ENCODE data around the gene ABCA3.

Gene ABCA3

GRCh38 chr16:2256531-2257140 lies 83.9 kb downstream of the ABCA3 start:
- Histone ChIP-seq H3K4me3 (ENCODE audit: low read depth, low read length) (no peak overlapping the region), H3K9me3 (ENCODE audit: control insufficient read depth, insufficient read depth, low read length) (no peaks in the 10 kb centered on the region), H3K4me1 (ENCODE audit: control insufficient read depth, insufficient read depth, low read length) (peaks cover 8% of the 10 kb centered on the region), H3K36me3 (ENCODE audit: control insufficient read depth, insufficient read depth, low read length) (peaks cover 74% of the 10 kb centered on the region), H3K9ac (ENCODE audit: low read depth, low read length) (no peak overlapping the region), H3K27me3 (ENCODE audit: control insufficient read depth, insufficient read depth, low read length) (no peaks in the 10 kb centered on the region)

DNA sequence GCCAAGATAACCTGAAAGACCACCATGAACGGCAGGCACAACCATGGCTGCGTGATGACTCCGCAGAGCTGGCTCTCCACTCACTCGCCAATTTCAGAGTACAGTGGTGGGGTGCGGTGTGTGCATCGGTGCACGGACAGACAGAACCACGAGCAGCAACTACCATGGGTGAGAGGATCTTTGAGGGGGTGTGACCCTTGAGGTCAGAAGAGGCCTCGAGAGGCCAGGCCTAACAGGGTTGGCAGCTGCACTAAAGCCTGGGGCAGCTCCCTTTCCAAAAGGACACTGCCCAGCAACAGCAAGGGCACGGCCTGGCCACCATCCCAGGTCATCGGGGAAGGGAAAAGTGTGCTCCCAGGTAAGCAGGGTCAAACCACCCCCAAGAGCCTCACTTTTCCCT lies 87.2 kb downstream of the ABCA3 start:
- H3K4me3 ChIP-seq (ENCODE audit: low read depth, low read length), result no peak overlapping the region
- peaks cover 53% of the 10 kb centered on the region for H3K36me3 ChIP-seq (ENCODE audit: control insufficient read depth, insufficient read depth, low read length)
- peaks cover 8% of the 10 kb centered on the region for H3K4me1 ChIP-seq (ENCODE audit: control insufficient read depth, insufficient read depth, low read length)

GRCh38 chr16:2252806-2253148 lies 87.8 kb downstream of the ABCA3 start:
- Histone ChIP-seq H3K4me3 (ENCODE audit: low read depth, low read length) (no peak overlapping the region), H3K36me3 (ENCODE audit: control insufficient read depth, insufficient read depth, low read length) (peaks cover 49% of the 10 kb centered on the region)

More for the DNA sequence above, 87.2 kb downstream of the ABCA3 start:
- no peaks in the 10 kb centered on the region for H3K27me3 ChIP-seq (ENCODE audit: control insufficient read depth, insufficient read depth, low read length)
- no peaks in the 10 kb centered on the region for H3K9me3 ChIP-seq (ENCODE audit: control insufficient read depth, insufficient read depth, low read length)
- H3K9ac ChIP-seq (ENCODE audit: low read depth, low read length), result no peak overlapping the region

DNA sequence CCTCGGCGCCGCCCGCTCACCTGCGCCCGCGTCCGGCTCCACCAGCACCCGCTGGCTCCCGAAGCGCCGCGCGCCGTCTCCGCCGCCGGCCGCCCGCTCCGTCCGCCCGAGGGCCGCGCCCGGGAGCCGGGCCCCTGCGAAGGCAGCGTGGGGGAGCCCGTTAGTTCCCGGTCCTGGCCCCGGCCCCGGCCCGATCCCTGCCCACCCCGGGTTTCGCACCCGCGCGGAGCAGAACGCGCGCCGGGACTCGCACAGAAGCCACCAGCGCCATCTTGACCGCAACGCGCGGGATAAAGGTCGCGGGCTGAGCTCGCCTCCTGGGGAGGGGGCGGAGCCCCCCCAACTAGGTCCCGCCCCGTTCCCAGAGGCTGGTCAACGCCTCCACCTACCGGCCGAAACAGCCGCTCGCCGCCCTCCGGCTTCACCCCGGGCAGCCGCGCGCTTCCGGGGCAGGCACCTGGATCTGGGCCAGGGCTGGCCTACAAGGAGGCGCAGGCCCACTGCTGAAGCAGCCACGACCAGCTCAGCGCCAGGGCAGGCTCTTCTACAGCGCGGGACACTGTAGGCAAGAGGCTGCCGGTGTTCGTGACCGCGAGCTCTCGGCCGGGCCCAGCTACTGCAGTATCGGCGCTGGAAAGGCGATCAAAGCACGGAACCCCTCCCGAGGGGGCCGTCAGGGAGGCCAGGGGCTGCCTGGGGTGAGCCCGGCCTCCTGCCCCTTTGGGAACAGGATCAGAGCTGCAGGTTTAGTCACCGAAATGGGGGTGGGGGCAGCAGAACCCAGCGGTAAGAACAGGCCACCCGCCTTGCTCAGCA lies 89.0 kb downstream of the ABCA3 start, which contains the start of gene ECI1:
Gene ECI1 (minus strand): TSS at position 292 of the 816 bp plus-strand sequence. CDS start 21 bp downstream, at position 271.
- Histone ChIP-seq H3K9me3 (ENCODE audit: control insufficient read depth, insufficient read depth, low read length) (no peaks in the 10 kb centered on the region), H3K27me3 (ENCODE audit: control insufficient read depth, insufficient read depth, low read length) (no peaks in the 10 kb centered on the region), H3K4me1 (ENCODE audit: control insufficient read depth, insufficient read depth, low read length) (peaks cover 8% of the 10 kb centered on the region), H3K4me3 (ENCODE audit: low read depth, low read length) (peak within 1 kb of the TSS; percentile 77), H3K9ac (ENCODE audit: low read depth, low read length) (peak within 1 kb of the TSS; percentile 83), H3K36me3 (ENCODE audit: control insufficient read depth, insufficient read depth, low read length) (peaks cover 40% of the 10 kb centered on the region)

More at GRCh38 chr16:2252806-2253148, 87.8 kb downstream of the ABCA3 start:
- no peak overlapping the region for H3K9ac ChIP-seq (ENCODE audit: low read depth, low read length)
- no peaks in the 10 kb centered on the region for H3K27me3 ChIP-seq (ENCODE audit: control insufficient read depth, insufficient read depth, low read length)
- H3K9me3 ChIP-seq (ENCODE audit: control insufficient read depth, insufficient read depth, low read length), result no peaks in the 10 kb centered on the region
- H3K4me1 ChIP-seq (ENCODE audit: control insufficient read depth, insufficient read depth, low read length), result peaks cover 8% of the 10 kb centered on the region

DNA sequence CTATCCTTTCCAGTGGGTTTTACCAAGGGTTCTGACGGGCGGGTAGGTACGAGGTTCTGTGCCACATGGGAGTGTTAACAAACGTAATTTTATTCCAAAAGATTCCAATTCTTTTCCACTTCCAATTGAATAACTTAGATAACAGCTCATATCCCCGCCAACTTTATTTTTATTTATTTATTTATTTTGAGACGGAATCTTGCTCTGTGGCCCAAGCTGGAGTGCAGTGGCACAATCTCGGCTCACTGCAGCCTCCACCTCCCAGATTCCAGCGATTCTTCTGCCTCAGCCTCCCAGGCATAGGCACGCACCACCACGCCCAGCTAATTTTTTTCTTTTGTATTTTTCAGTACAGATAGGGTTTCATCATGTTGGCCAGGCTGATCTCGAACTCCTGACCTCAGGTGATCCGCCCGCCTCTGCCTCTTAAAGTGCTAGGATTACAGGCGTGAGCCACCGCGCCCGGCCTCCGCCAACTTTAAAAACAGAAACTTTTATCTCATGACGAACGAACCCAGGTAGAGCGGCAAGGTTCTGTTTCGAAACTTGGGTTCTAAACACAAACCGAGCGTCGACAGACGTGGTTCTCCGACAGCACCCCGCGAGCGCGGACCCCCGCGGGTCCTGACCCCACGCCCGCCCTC lies 89.8 kb downstream of the ABCA3 start:
- Histone ChIP-seq H3K9ac (ENCODE audit: low read depth, low read length) (peak overlapping the region; percentile 83), H3K36me3 (ENCODE audit: control insufficient read depth, insufficient read depth, low read length) (peaks cover 40% of the 10 kb centered on the region), H3K9me3 (ENCODE audit: control insufficient read depth, insufficient read depth, low read length) (no peaks in the 10 kb centered on the region), H3K4me3 (ENCODE audit: low read depth, low read length) (peak overlapping the region; percentile 77), H3K27me3 (ENCODE audit: control insufficient read depth, insufficient read depth, low read length) (no peaks in the 10 kb centered on the region), H3K4me1 (ENCODE audit: control insufficient read depth, insufficient read depth, low read length) (peaks cover 8% of the 10 kb centered on the region)

DNA sequence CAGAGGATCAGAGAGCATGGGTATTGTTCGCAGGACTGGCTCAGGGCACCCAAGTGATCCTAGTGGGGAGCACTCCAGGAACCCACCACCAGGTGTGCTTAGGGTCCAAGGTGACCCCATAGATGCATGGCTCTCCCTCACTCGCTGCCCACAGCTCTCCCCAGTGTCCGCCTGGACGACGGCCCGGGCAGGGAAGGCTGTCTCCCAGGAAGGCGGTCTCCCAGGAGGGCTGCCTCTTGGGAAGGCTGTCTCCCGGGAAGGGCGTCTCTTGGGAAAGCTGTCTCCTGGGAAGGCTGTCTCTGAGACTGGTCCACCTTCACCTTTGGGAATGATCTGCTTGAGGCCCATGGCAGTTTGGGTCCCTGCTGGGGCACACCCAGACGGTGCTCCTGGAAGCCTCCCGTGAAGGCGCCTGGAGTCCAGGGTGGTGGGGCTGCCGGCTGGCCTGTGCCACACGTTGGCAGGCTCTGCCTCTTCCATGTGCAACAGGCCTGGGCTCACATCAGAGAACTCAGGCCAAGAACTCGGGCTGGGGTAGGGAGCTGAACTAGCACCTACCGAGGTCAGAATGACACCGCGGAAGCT lies 94.1 kb downstream of the ABCA3 start:
- peaks cover 41% of the 10 kb centered on the region for H3K36me3 ChIP-seq (ENCODE audit: control insufficient read depth, insufficient read depth, low read length)

GRCh38 chr16:2244926-2245795 lies 95.4 kb downstream of the ABCA3 start:
- peaks cover 41% of the 10 kb centered on the region for H3K36me3 ChIP-seq (ENCODE audit: control insufficient read depth, insufficient read depth, low read length)

More for the DNA sequence above, 94.1 kb downstream of the ABCA3 start:
- Histone ChIP-seq H3K4me1 (ENCODE audit: control insufficient read depth, insufficient read depth, low read length) (no peaks in the 10 kb centered on the region), H3K9me3 (ENCODE audit: control insufficient read depth, insufficient read depth, low read length) (no peaks in the 10 kb centered on the region), H3K9ac (ENCODE audit: low read depth, low read length) (no peak overlapping the region), H3K4me3 (ENCODE audit: low read depth, low read length) (no peak overlapping the region), H3K27me3 (ENCODE audit: control insufficient read depth, insufficient read depth, low read length) (no peaks in the 10 kb centered on the region)

DNA sequence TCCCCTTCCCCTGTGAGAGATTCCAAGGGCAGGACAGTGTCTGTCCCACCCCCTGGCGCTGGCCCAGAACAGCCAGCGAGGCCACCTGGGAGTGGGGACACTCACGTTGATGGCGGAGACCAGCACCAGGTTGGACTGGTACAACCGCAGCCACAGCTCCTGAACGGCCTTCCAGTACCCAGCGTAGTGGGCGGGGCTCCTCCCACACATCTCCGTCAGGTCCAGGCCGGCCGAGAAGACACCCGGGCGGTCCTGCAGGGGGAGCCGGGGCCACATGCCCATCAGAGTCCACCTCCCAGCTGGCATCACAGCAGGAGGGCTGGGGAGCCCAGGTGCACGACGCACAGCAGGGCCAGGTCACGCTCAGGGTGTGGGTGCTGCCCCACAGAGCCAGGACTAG lies 96.2 kb downstream of the ABCA3 start:
- H3K9ac ChIP-seq (ENCODE audit: low read depth, low read length), result no peak overlapping the region
- no peak overlapping the region for H3K4me3 ChIP-seq (ENCODE audit: low read depth, low read length)
- H3K36me3 ChIP-seq (ENCODE audit: control insufficient read depth, insufficient read depth, low read length), result peaks cover 41% of the 10 kb centered on the region
- no peaks in the 10 kb centered on the region for H3K27me3 ChIP-seq (ENCODE audit: control insufficient read depth, insufficient read depth, low read length)
- no peaks in the 10 kb centered on the region for H3K4me1 ChIP-seq (ENCODE audit: control insufficient read depth, insufficient read depth, low read length)
- no peaks in the 10 kb centered on the region for H3K9me3 ChIP-seq (ENCODE audit: control insufficient read depth, insufficient read depth, low read length)

More at GRCh38 chr16:2244926-2245795, 95.4 kb downstream of the ABCA3 start:
- H3K27me3 ChIP-seq (ENCODE audit: control insufficient read depth, insufficient read depth, low read length), result no peaks in the 10 kb centered on the region
- H3K9ac ChIP-seq (ENCODE audit: low read depth, low read length), result no peak overlapping the region
- no peaks in the 10 kb centered on the region for H3K9me3 ChIP-seq (ENCODE audit: control insufficient read depth, insufficient read depth, low read length)
- H3K4me3 ChIP-seq (ENCODE audit: low read depth, low read length), result no peak overlapping the region
- no peaks in the 10 kb centered on the region for H3K4me1 ChIP-seq (ENCODE audit: control insufficient read depth, insufficient read depth, low read length)

DNA sequence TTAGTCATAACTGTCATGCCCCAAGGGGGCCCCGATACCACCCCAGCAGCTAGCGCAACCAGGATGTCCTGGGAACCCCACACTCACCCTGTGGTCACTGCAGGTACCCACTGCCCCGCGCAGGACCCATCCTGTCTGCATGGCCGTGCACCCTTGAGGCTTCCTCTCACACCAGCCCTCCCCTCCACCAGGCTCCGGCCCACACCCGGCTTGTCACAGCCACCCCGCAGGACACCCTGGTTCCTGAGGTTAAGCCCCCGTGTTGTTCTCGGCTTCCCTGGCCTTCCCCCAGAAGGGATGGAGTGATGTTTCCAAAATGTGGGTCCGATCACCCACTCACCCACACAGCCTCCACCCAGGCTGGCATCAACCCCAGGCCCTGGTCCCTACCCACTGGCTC lies 96.7 kb downstream of the ABCA3 start:
- H3K9ac ChIP-seq (ENCODE audit: low read depth, low read length), result no peak overlapping the region
- H3K36me3 ChIP-seq (ENCODE audit: control insufficient read depth, insufficient read depth, low read length), result peaks cover 38% of the 10 kb centered on the region
- H3K4me3 ChIP-seq (ENCODE audit: low read depth, low read length), result no peak overlapping the region
- H3K9me3 ChIP-seq (ENCODE audit: control insufficient read depth, insufficient read depth, low read length), result no peaks in the 10 kb centered on the region
- no peaks in the 10 kb centered on the region for H3K27me3 ChIP-seq (ENCODE audit: control insufficient read depth, insufficient read depth, low read length)
- H3K4me1 ChIP-seq (ENCODE audit: control insufficient read depth, insufficient read depth, low read length), result no peaks in the 10 kb centered on the region

DNA sequence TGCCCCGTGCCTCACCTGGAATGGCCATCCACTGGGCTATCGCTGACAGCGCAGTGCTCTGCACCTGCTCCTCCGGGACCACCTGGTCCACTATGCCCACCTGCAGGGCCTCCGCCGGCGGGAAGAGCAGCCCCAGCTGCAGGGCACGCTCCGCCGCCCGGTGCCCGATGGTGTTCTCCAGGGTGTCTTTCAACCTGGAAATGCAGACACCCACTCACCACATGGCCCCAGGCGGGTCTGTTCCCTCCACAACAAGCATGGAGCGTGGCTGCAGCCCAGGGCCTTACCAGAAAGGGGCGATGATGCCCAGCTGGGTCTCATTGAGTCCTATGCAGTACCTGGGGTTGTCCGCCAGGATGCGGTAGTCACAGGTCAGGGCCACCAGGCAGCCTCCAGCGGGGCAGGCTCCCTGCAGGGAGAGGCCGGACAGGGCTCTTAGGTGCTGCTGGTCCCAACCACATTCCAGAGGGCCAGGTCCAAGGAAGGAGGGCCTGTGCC lies 97.4 kb downstream of the ABCA3 start:
- H3K4me1 ChIP-seq (ENCODE audit: control insufficient read depth, insufficient read depth, low read length), result no peaks in the 10 kb centered on the region
- H3K27me3 ChIP-seq (ENCODE audit: control insufficient read depth, insufficient read depth, low read length), result no peaks in the 10 kb centered on the region
- peaks cover 38% of the 10 kb centered on the region for H3K36me3 ChIP-seq (ENCODE audit: control insufficient read depth, insufficient read depth, low read length)
- no peak overlapping the region for H3K9ac ChIP-seq (ENCODE audit: low read depth, low read length)
- no peak overlapping the region for H3K4me3 ChIP-seq (ENCODE audit: low read depth, low read length)
- H3K9me3 ChIP-seq (ENCODE audit: control insufficient read depth, insufficient read depth, low read length), result no peaks in the 10 kb centered on the region

DNA sequence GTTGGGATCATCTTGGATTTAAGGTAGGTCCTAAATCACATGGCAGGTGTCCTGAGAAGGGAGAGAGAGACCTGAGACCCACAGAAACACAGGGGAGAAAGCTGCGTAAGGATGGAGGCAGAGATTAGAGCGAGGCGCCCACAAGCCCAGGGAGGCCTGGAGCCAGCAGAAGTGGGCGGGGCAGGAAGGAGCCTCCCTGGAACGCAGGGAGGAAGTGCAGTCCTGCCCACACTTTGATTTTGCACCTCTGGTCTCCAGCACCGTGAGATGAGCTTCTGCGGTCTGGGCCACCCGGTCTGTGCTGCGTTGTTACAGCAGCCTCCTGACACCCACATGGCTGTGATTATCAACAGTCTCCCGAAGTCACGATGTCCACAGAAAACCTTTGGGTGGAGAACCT lies 97.9 kb downstream of the ABCA3 start:
- Histone ChIP-seq H3K4me1 (ENCODE audit: control insufficient read depth, insufficient read depth, low read length) (no peaks in the 10 kb centered on the region), H3K9ac (ENCODE audit: low read depth, low read length) (no peak overlapping the region), H3K9me3 (ENCODE audit: control insufficient read depth, insufficient read depth, low read length) (no peaks in the 10 kb centered on the region), H3K4me3 (ENCODE audit: low read depth, low read length) (no peak overlapping the region), H3K36me3 (ENCODE audit: control insufficient read depth, insufficient read depth, low read length) (peaks cover 38% of the 10 kb centered on the region), H3K27me3 (ENCODE audit: control insufficient read depth, insufficient read depth, low read length) (peaks cover under 1% of the 10 kb centered on the region)
